Cardiac septum (tissue), 1 donor: ENCODE measurements around the gene EIF2B5. TPM values are rescaled to one million over a fixed set of nuclear protein-coding genes. Genes with fewer than 3 reads are reported as not detected.

Experiments
- DNase-seq: peaks from one replicate; pipeline ENCODE4 v3.0.0-alpha.2; 2020; ENCODE audit warnings: low spot score
- intact Hi-C: fragments of 100-400 bp; cut with DNase I; formaldehyde crosslinking; loops from one replicate; pipeline ENCODE4 v1.14.0; 2022
- total RNA-seq: library from RNA; stranded (reverse); fragmentation: NEBNext Ultra II Directional; extraction: Animal tissue kit (Norgen Biotek cat#: 25700); gene quantifications from one replicate; pipeline ENCODE4 v1.2.1, GENCODE V29; 2021
- donor health status: DM: no; HTN: no; CAD: no.

Gene EIF2B5
- total RNA-seq, 1 donor from 2014 or later: 33.4 TPM

GRCh38 chr3:184184546-184185230 lies 49.5 kb downstream of the EIF2B5 start:
- DNase-seq: no peak
- intact Hi-C loops: loop anchor here (1.0 to 5.0 kb wide), 2 partner anchors 10 to 113 kb away; partner anchors contain the start of genes AP2M1 and PSMD2

GRCh38 chr3:184185461-184186183 lies 50.5 kb downstream of the EIF2B5 start:
- intact Hi-C loops: loop anchor here (1.0 to 5.0 kb wide), 5 partner anchors 11 to 169 kb away; partner anchors contain the start of genes ABCC5, ALG3, AP2M1 and EEF1AKMT4
- peak; percentile 100 for DNase-seq

GRCh38 chr3:184186184-184186901 lies 51.2 kb downstream of the EIF2B5 start, which contains the start of gene ABCF3:
Gene ABCF3, plus strand, starts transcription at chr3:184186199. Its CDS starts 9 bp downstream, at chr3:184186208.
- no peak for DNase-seq
- intact Hi-C loops: loop anchor here (1.0 to 5.0 kb wide), 4 partner anchors 52 to 170 kb away; partner anchors contain the start of genes ABCC5, ALG3, EEF1AKMT4 and PSMD2

- no peak for DNase-seq
- intact Hi-C loops: loop anchor here (1.0 to 5.0 kb wide), 4 partner anchors 53 to 170 kb away; partner anchors contain the start of genes ABCC5, ALG3, EEF1AKMT4 and PSMD2
Observed at GRCh38 chr3:184186902-184187207, 51.7 kb downstream of the EIF2B5 start.

- no peak for DNase-seq
- intact Hi-C loops: loop anchor here (5.0 kb wide), 1 partner anchor 109 kb away; the partner anchor contains the start of gene PSMD2
Observed at GRCh38 chr3:184188080-184188479, 52.9 kb downstream of the EIF2B5 start.

- no peak for DNase-seq
- intact Hi-C loops: loop anchor here (5.0 kb wide), 1 partner anchor 108 kb away; the partner anchor contains the start of gene PSMD2
Observed at GRCh38 chr3:184189421-184189820, 54.3 kb downstream of the EIF2B5 start.

- intact Hi-C loops: no loop called here
- no peak for DNase-seq
Observed at GRCh38 chr3:184192889-184193288, 57.7 kb downstream of the EIF2B5 start.

- intact Hi-C loops: no loop called here
- no peak for DNase-seq
Observed at GRCh38 chr3:184193991-184194539, 58.9 kb downstream of the EIF2B5 start.

Other genes with a start within 250 kb of the EIF2B5 start
- 34.6 TPM for gene ABCC5, start 117.5 kb upstream of the EIF2B5 start, total RNA-seq
- gene HTR3D, start 103.6 kb upstream of the EIF2B5 start, total RNA-seq: not detected
- not detected for gene HTR3C, start 82.3 kb upstream of the EIF2B5 start, total RNA-seq
- gene HTR3E, start 38.3 kb upstream of the EIF2B5 start, total RNA-seq: not detected
- 68.6 TPM for gene DVL3, start 20.0 kb downstream of the EIF2B5 start, total RNA-seq
- 317 TPM for gene AP2M1, start 39.5 kb downstream of the EIF2B5 start, total RNA-seq
- gene ABCF3, start 50.8 kb downstream of the EIF2B5 start, total RNA-seq: 61.5 TPM
- gene VWA5B2, start 94.2 kb downstream of the EIF2B5 start, total RNA-seq: not detected
- gene ALG3, start 113.6 kb downstream of the EIF2B5 start, total RNA-seq: 14.1 TPM
- gene EEF1AKMT4, start 114.3 kb downstream of the EIF2B5 start, total RNA-seq: 1.5 TPM
- 0.30 TPM for gene CAMK2N2, start 126.2 kb downstream of the EIF2B5 start, total RNA-seq
- gene ECE2, start 140.7 kb downstream of the EIF2B5 start, total RNA-seq: 0.19 TPM
- 217 TPM for gene PSMD2, start 163.9 kb downstream of the EIF2B5 start, total RNA-seq
- gene EIF4G1, start 179.2 kb downstream of the EIF2B5 start, total RNA-seq: 284 TPM
- 43.3 TPM for gene FAM131A, start 202.2 kb downstream of the EIF2B5 start, total RNA-seq
- 3.1 TPM for gene CLCN2, start 226.2 kb downstream of the EIF2B5 start, total RNA-seq
- 23.2 TPM for gene POLR2H, start 226.4 kb downstream of the EIF2B5 start, total RNA-seq
- 0.48 TPM for gene THPO, start 242.8 kb downstream of the EIF2B5 start, total RNA-seq
- 7.0 TPM for gene CHRD, start 244.7 kb downstream of the EIF2B5 start, total RNA-seq